ENCODE results near the gene SLC24A3.

DNA sequence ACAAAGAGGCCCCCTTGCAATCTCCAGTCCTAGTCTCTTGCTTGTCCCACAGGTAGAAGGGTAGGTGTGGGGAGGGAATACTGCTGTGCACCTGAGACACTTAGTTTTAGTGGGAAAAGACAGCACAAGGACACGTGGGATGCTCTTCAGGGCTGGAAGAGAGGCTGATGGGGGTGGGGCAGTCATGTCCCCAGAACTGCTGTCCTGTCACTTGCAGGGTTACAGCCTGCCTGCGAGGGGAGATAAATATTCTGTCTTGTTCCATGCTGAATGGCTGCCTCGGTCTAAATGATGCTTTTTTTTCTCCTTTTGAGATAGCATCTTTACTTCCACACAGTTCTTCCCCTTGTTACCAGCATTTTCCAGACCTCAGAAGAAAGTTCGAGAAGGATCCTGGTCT, 106.2 kb downstream of the SLC24A3 start:
- TF ChIP-seq, protein P1, sequence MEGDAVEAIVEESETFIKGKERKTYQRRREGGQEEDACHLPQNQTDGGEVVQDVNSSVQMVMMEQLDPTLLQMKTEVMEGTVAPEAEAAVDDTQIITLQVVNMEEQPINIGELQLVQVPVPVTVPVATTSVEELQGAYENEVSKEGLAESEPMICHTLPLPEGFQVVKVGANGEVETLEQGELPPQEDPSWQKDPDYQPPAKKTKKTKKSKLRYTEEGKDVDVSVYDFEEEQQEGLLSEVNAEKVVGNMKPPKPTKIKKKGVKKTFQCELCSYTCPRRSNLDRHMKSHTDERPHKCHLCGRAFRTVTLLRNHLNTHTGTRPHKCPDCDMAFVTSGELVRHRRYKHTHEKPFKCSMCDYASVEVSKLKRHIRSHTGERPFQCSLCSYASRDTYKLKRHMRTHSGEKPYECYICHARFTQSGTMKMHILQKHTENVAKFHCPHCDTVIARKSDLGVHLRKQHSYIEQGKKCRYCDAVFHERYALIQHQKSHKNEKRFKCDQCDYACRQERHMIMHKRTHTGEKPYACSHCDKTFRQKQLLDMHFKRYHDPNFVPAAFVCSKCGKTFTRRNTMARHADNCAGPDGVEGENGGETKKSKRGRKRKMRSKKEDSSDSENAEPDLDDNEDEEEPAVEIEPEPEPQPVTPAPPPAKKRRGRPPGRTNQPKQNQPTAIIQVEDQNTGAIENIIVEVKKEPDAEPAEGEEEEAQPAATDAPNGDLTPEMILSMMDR (conservative IDR thresholded peaks at IDR 0.05; ENCODE audit: low read length), result no peak
- TF ChIP-seq EZH2phosphoT487 (IDR thresholded peaks at IDR 0.05; ENCODE audit: borderline replicate concordance, low read depth, low read length), result no peak

Data from OCI-LY7 (cell line).